ENCODE measurements around the gene PIGH. TPM values are rescaled to one million over a fixed set of nuclear protein-coding genes. Genes with fewer than 3 reads are reported as not detected.

The PIGH gene
- total RNA-seq, 2 donors from 2014 or later: 32.7 to 34.5 TPM

GRCh38 chr14:67566908-67567307, 33.2 kb downstream of the PIGH start:
- ATAC-seq (ENCODE audit: insufficient number of reproducible peaks, low FRiP score, low read depth) (no peak), DNase-seq (ENCODE audit: low spot score) (no peak)
- no peaks in the 10 kb centered on the region for H3K36me3 ChIP-seq
- no peak overlapping the region for H3K4me3 ChIP-seq
- no peaks in the 10 kb centered on the region for H3K27me3 ChIP-seq (replicated peaks; ENCODE audit: insufficient read depth)
- no peaks in the 10 kb centered on the region for H3K4me1 ChIP-seq (ENCODE audit: control insufficient read depth in 1 of 2, low read depth in 2 of 2)
- TF ChIP-seq, protein P1, sequence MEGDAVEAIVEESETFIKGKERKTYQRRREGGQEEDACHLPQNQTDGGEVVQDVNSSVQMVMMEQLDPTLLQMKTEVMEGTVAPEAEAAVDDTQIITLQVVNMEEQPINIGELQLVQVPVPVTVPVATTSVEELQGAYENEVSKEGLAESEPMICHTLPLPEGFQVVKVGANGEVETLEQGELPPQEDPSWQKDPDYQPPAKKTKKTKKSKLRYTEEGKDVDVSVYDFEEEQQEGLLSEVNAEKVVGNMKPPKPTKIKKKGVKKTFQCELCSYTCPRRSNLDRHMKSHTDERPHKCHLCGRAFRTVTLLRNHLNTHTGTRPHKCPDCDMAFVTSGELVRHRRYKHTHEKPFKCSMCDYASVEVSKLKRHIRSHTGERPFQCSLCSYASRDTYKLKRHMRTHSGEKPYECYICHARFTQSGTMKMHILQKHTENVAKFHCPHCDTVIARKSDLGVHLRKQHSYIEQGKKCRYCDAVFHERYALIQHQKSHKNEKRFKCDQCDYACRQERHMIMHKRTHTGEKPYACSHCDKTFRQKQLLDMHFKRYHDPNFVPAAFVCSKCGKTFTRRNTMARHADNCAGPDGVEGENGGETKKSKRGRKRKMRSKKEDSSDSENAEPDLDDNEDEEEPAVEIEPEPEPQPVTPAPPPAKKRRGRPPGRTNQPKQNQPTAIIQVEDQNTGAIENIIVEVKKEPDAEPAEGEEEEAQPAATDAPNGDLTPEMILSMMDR (IDR thresholded peaks at IDR 0.05): no peak
- H3K27ac ChIP-seq: no peak overlapping the region
- no peaks in the 10 kb centered on the region for H3K9me3 ChIP-seq

DNA sequence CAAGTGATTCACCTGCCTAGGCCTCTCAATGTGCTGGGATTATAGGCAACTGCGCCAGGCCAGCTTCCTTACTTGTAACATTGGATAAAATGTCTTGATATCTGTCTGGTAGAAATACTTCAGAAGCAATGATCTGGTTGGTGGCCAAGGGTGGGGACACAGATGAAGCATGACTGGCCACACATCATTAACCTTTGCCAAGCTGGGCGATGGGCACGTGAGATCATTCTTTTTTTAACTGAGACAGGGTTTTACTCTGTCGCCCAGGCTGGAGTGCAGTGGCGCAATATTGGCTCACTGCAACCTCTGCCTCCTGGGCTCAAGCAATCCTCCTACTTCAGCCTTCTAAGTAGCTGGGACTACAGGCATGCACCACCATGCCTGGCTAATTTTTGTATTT, 35.8 kb downstream of the PIGH start:
- no peaks in the 10 kb centered on the region for H3K36me3 ChIP-seq
- ATAC-seq (ENCODE audit: insufficient number of reproducible peaks, low FRiP score, low read depth) (no peak), DNase-seq (ENCODE audit: low spot score) (no peak)
- no peaks in the 10 kb centered on the region for H3K4me1 ChIP-seq (ENCODE audit: control insufficient read depth in 1 of 2, low read depth in 2 of 2)
- no peaks in the 10 kb centered on the region for H3K27me3 ChIP-seq (replicated peaks; ENCODE audit: insufficient read depth)
- no peak overlapping the region for H3K27ac ChIP-seq
- H3K9me3 ChIP-seq: no peaks in the 10 kb centered on the region
- TF ChIP-seq, protein P1 (IDR thresholded peaks at IDR 0.05): no peak
- no peak overlapping the region for H3K4me3 ChIP-seq

DNA sequence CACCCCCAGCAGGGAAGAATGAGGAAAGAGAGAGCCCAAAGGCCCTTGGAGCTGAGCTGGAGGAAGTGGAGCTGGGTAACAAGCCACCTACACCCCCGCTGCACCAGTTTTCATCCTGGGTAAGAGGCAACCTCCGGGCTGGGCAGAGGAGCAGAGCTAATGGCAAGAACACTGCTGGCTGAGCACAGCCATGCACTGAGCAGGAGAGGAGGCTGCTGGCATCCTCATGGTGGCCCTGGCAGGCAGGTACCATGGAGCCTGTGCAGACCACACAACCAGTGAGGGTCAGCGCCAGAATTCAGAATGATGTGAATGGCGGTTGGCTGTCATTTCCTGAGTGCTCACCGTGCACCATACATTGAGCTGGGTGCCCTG, 37.3 kb downstream of the PIGH start:
- no peak for ATAC-seq (ENCODE audit: insufficient number of reproducible peaks, low FRiP score, low read depth)
- no peaks in the 10 kb centered on the region for H3K9me3 ChIP-seq
- H3K27ac ChIP-seq: no peak overlapping the region
- no peak for DNase-seq (ENCODE audit: low spot score)
- H3K4me1 ChIP-seq (ENCODE audit: control insufficient read depth in 1 of 2, low read depth in 2 of 2): no peaks in the 10 kb centered on the region
- TF ChIP-seq, protein P1 (IDR thresholded peaks at IDR 0.05): no peak
- no peaks in the 10 kb centered on the region for H3K36me3 ChIP-seq
- no peak overlapping the region for H3K4me3 ChIP-seq
- no peaks in the 10 kb centered on the region for H3K27me3 ChIP-seq (replicated peaks; ENCODE audit: insufficient read depth)

DNA sequence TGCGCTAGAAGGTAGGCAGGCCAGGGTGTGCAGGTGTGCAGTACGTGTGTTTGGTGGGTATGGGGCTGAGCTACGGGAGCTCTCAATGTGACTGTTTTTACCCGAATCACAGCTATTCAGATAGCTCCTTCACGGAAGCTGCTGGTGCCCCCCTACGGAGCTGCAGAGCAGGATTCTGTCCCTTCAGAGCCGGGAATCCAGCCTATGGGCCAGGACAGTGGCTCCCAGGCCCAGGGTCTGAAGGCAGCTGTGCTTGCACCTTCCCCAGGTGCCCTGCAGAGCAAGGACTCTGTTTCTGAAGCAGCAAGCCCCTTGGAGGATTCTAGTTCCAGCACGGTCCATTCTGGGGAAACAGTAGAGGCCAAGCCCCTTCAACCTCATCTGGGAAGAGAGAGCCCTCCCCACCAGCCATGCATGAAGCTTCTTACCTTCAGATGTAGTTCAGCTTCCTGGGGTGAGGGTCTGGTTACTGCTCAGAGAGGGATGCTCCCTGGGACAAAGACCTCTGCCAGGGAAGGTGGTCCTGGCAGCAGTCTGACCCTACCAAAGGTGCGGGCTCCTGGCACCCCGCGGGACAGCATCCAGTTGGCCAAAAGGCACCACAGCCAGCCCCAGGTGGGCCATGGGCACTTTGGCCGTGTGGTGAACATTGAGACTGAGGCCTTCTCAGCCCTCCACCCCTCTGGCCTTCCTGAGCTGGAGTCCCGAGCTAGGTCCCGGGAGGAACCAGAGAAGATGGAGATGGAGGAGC, 37.9 kb downstream of the PIGH start:
- DNase-seq (ENCODE audit: low spot score): no peak
- TF ChIP-seq, protein P1 (IDR thresholded peaks at IDR 0.05): no peak
- Histone ChIP-seq H3K27me3 (replicated peaks; ENCODE audit: insufficient read depth) (no peaks in the 10 kb centered on the region), H3K9me3 (no peaks in the 10 kb centered on the region), H3K27ac (no peak overlapping the region), H3K36me3 (no peaks in the 10 kb centered on the region), H3K4me3 (no peak overlapping the region), H3K4me1 (ENCODE audit: control insufficient read depth in 1 of 2, low read depth in 2 of 2) (no peaks in the 10 kb centered on the region)
- ATAC-seq (ENCODE audit: insufficient number of reproducible peaks, low FRiP score, low read depth): no peak

- H3K9me3 ChIP-seq: no peaks in the 10 kb centered on the region
- no peak overlapping the region for H3K4me3 ChIP-seq
- H3K27ac ChIP-seq: no peak overlapping the region
- ATAC-seq (ENCODE audit: insufficient number of reproducible peaks, low FRiP score, low read depth) (no peak), DNase-seq (ENCODE audit: low spot score) (no peak)
- H3K4me1 ChIP-seq (ENCODE audit: control insufficient read depth in 1 of 2, low read depth in 2 of 2): no peaks in the 10 kb centered on the region
- TF ChIP-seq, protein P1 (IDR thresholded peaks at IDR 0.05): no peak
- no peaks in the 10 kb centered on the region for H3K36me3 ChIP-seq
- no peaks in the 10 kb centered on the region for H3K27me3 ChIP-seq (replicated peaks; ENCODE audit: insufficient read depth)
These were observed 40.4 kb downstream of the PIGH start for GRCh38 chr14:67559639-67560038.
